ENCODE measurements around the gene CYP2E1.

DNA sequence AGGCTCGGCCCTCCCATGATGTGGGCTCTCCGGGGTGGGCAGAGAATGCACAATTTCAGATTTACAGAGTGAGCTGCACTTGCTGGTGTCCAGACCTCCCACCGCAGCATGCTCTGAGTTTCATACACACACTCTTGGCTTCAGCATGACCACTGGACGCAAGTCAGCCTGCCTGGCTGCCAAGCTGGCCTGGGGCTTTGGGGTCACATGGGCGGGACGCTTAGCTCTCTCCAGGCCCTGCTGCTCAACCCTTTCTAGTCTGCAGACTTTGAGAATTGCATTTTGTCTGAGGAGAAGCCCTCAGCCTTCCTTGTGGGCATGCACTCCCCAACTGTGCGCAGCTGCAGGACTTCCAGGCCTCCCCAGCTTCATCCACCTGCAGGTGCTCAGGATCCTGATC lies 5.7 kb downstream of the CYP2E1 start:
- TF ChIP-seq, protein P1, sequence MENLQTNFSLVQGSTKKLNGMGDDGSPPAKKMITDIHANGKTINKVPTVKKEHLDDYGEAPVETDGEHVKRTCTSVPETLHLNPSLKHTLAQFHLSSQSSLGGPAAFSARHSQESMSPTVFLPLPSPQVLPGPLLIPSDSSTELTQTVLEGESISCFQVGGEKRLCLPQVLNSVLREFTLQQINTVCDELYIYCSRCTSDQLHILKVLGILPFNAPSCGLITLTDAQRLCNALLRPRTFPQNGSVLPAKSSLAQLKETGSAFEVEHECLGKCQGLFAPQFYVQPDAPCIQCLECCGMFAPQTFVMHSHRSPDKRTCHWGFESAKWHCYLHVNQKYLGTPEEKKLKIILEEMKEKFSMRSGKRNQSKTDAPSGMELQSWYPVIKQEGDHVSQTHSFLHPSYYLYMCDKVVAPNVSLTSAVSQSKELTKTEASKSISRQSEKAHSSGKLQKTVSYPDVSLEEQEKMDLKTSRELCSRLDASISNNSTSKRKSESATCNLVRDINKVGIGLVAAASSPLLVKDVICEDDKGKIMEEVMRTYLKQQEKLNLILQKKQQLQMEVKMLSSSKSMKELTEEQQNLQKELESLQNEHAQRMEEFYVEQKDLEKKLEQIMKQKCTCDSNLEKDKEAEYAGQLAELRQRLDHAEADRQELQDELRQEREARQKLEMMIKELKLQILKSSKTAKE (IDR thresholded peaks at IDR 0.05; ENCODE audit: low read depth, poor library complexity, severe bottlenecking): no peak
- TF ChIP-seq FOXM1 (IDR thresholded peaks at IDR 0.05; ENCODE audit: low read depth, low read length) (no peak), NFYA (IDR thresholded peaks at IDR 0.05; ENCODE audit: borderline replicate concordance, low read depth, low read length) (no peak), BHLHE40 (IDR thresholded peaks at IDR 0.05; ENCODE audit: borderline replicate concordance in 1 of 2, low read depth in 2 of 2, low read length in 1 of 2) (no peak), EZH2 (IDR thresholded peaks at IDR 0.05; ENCODE audit: borderline replicate concordance, control insufficient read depth, low read depth, low read length) (no peak), POLR2A (IDR thresholded peaks at IDR 0.05; ENCODE audit: low read depth, low read length) (no peak), ESRRA (IDR thresholded peaks at IDR 0.05; ENCODE audit: low read length) (no peak), SPI1 (IDR thresholded peaks at IDR 0.05; ENCODE audit: borderline replicate concordance, insufficient read depth, low read depth, low read length) (no peak)
- TF ChIP-seq, protein P2, sequence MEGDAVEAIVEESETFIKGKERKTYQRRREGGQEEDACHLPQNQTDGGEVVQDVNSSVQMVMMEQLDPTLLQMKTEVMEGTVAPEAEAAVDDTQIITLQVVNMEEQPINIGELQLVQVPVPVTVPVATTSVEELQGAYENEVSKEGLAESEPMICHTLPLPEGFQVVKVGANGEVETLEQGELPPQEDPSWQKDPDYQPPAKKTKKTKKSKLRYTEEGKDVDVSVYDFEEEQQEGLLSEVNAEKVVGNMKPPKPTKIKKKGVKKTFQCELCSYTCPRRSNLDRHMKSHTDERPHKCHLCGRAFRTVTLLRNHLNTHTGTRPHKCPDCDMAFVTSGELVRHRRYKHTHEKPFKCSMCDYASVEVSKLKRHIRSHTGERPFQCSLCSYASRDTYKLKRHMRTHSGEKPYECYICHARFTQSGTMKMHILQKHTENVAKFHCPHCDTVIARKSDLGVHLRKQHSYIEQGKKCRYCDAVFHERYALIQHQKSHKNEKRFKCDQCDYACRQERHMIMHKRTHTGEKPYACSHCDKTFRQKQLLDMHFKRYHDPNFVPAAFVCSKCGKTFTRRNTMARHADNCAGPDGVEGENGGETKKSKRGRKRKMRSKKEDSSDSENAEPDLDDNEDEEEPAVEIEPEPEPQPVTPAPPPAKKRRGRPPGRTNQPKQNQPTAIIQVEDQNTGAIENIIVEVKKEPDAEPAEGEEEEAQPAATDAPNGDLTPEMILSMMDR (IDR thresholded peaks at IDR 0.05 in 2 of 3, conservative IDR thresholded peaks at IDR 0.05 in 1 of 3; ENCODE audit: control insufficient read depth in 2 of 3, extremely low read depth in 1 of 3, insufficient read depth in 1 of 3, low read depth in 3 of 3, low read length in 3 of 3): no peak
- TF ChIP-seq, protein P3, sequence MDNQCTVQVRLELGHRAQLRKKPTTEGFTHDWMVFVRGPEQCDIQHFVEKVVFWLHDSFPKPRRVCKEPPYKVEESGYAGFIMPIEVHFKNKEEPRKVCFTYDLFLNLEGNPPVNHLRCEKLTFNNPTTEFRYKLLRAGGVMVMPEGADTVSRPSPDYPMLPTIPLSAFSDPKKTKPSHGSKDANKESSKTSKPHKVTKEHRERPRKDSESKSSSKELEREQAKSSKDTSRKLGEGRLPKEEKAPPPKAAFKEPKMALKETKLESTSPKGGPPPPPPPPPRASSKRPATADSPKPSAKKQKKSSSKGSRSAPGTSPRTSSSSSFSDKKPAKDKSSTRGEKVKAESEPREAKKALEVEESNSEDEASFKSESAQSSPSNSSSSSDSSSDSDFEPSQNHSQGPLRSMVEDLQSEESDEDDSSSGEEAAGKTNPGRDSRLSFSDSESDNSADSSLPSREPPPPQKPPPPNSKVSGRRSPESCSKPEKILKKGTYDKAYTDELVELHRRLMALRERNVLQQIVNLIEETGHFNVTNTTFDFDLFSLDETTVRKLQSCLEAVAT (IDR thresholded peaks at IDR 0.05): no peak

Data from GM12878 (cell line).